Smooth muscle cell (in vitro differentiated cells): Measurements from ENCODE around the gene STOML1. TPM values are rescaled to one million over a fixed set of nuclear protein-coding genes. Genes with fewer than 3 reads are reported as not detected.
"Not testable (repeated sequence)": the region's sequence is repeated elsewhere in the genome, so short reads cannot be mapped to it uniquely, and the experiment has no call there.

Experiments used
- DNase-seq: peaks from one replicate; lab custom pipeline; 2025; ENCODE audit not compliant: unreplicated experiment; lab: John Stamatoyannopoulos, UW
- H2AFZ ChIP-seq: fragments of 200-600 bp; sonication (generic); 2 replicates; pipeline ENCODE4 v1.6.0; 2016; ENCODE audit warnings: antibody characterized with exemption, low read depth, mild to moderate bottlenecking
- H3F3A ChIP-seq: fragments of 200-600 bp; sonication (generic); 2 replicates; pipeline ENCODE4 v1.6.0; 2017; ENCODE audit warnings: antibody characterized with exemption, low read depth
- H3K27ac ChIP-seq: fragments of 200-600 bp; sonication (generic); 2 replicates; pipeline ENCODE4 v1.5.1; 2016; ENCODE audit warnings: low read depth, mild to moderate bottlenecking
- H3K27me3 ChIP-seq: fragments of 200-600 bp; sonication (generic); 2 replicates; pipeline ENCODE4 v1.6.1; 2016; ENCODE audit warnings: low read depth, mild to moderate bottlenecking
- H3K36me3 ChIP-seq: fragments of 200-600 bp; sonication (generic); 2 replicates; pipeline ENCODE4 v1.5.1; 2016; ENCODE audit warnings: low read depth
- H3K4me1 ChIP-seq: fragments of 200-600 bp; sonication (generic); 2 replicates; pipeline ENCODE4 v1.5.1; 2016; ENCODE audit warnings: low read depth
- H3K4me2 ChIP-seq: fragments of 200-600 bp; sonication (generic); 2 replicates; pipeline ENCODE4 v1.6.0; 2016; ENCODE audit warnings: mild to moderate bottlenecking
- H3K4me3 ChIP-seq: fragments of 200-600 bp; sonication (generic); 2 replicates; pipeline ENCODE4 v1.5.1; 2016; ENCODE audit warnings: mild to moderate bottlenecking
- H3K79me2 ChIP-seq: fragments of 200-600 bp; sonication (generic); 2 replicates; pipeline ENCODE4 v1.6.0; 2016; ENCODE audit warnings: low read depth, mild to moderate bottlenecking
- H3K9ac ChIP-seq: fragments of 200-600 bp; sonication (generic); 2 replicates; pipeline ENCODE4 v1.6.0; 2016; ENCODE audit warnings: low read depth
- H3K9me3 ChIP-seq: fragments of 200-600 bp; sonication (generic); replicated peaks from 2 replicates; pipeline ENCODE4 v1.5.1; 2016; ENCODE audit warnings: low read depth
- H4K20me1 ChIP-seq: fragments of 200-600 bp; sonication (generic); 2 replicates; pipeline ENCODE4 v1.6.0; 2016; ENCODE audit warnings: low read depth
- CTCF ChIP-seq: fragments of 200-600 bp; sonication (generic); IDR thresholded peaks from 2 replicates; pipeline ENCODE4 v1.5.1; 2017; ENCODE audit warnings: borderline replicate concordance, mild to moderate bottlenecking, antibody characterized with exemption; ENCODE audit not compliant: insufficient read depth, poor library complexity, severe bottlenecking
- WGBS: methylation state at CpG from one replicate; pipeline ENCODE4 v1.1.7; 2016; ENCODE audit warnings: low lambda C conversion rate; 5-methylcytosine and 5-hydroxymethylcytosine counted together
- polyA plus RNA-seq: library from polyadenylated mRNA; unstranded; fragments of >200 nt; fragmentation: Nextera tagmentation; extraction: Ambion mirVana; gene quantifications from 2 replicates; pipeline ENCODE4 v1.2.1, GENCODE V29; 2016
- total RNA-seq: library from RNA; depleted of rRNA; stranded (reverse); fragments of >200 nt; gene quantifications from 2 replicates; pipeline ENCODE4 v1.2.3, GENCODE V29; 2014

The STOML1 gene
- total and polyA plus RNA-seq, 2 experiments from 2014 or later: 12.4 to 27.5 TPM

GRCh38 chr15:73940061-73940981 is 51.8 kb downstream of the STOML1 start:
- WGBS: 46% methylated on average over 8 of the region's 8 CpGs
- peak overlapping the region; percentile 20 for H3K9ac ChIP-seq
- no peak overlapping the region for H3K4me3 ChIP-seq

GRCh38 chr15:73939138-73939537 is 53.0 kb downstream of the STOML1 start:
- Histone ChIP-seq H3K4me3 (no peak overlapping the region), H3K9ac (peak overlapping the region; percentile 20), H4K20me1 (peaks cover 15% of the 10 kb centered on the region), H3K27me3 (no peaks in the 10 kb centered on the region), H3K27ac (peak overlapping the region; percentile 96), H3K79me2 (peaks cover 35% of the 10 kb centered on the region), H3K9me3 (no peaks in the 10 kb centered on the region), H3K36me3 (no peaks in the 10 kb centered on the region), H3F3A (peaks cover 48% of the 10 kb centered on the region), H2AFZ (no peak overlapping the region), H3K4me1 (peaks cover 52% of the 10 kb centered on the region), H3K4me2 (peak overlapping the region; percentile 57)
- 46% methylated on average over 4 of the region's 4 CpGs for WGBS
- DNase-seq: no peak
- no peak for TF ChIP-seq CTCF

More at GRCh38 chr15:73940061-73940981, 51.8 kb downstream of the STOML1 start:
- H3K4me2 ChIP-seq: peak overlapping the region; percentile 57
- peak overlapping the region; percentile 96 for H3K27ac ChIP-seq
- no peaks in the 10 kb centered on the region for H3K36me3 ChIP-seq
- no peaks in the 10 kb centered on the region for H3K9me3 ChIP-seq
- no peak overlapping the region for H2AFZ ChIP-seq
- peaks cover 55% of the 10 kb centered on the region for H3F3A ChIP-seq
- H4K20me1 ChIP-seq: peaks cover 9% of the 10 kb centered on the region
- H3K27me3 ChIP-seq: no peaks in the 10 kb centered on the region
- H3K4me1 ChIP-seq: peaks cover 46% of the 10 kb centered on the region
- peaks cover 24% of the 10 kb centered on the region for H3K79me2 ChIP-seq
- no peak for DNase-seq
- TF ChIP-seq CTCF: no peak

DNA sequence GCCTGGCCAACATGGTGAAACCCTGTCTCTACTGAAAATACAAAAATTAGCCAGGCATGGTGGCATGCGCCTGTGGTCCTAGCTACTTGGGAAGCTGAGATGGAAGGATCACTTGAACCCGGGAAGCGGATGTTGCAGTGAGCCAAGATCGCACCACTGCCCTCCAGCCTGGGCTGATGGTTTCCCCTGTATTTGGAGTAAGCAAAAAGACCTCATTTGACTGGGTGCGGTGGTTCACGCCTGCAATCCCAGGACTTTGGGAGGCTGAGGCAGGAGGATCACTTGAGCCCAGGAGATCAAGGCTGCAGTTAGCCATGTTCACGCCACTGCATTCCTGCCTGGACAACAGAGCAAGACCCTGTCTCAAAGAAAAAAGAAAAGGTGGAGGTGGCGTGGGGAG is 53.6 kb downstream of the STOML1 start:
- peaks cover 16% of the 10 kb centered on the region for H4K20me1 ChIP-seq
- not testable (repeated sequence) for DNase-seq, H3K9me3 ChIP-seq, H3K4me2 ChIP-seq, H3K9ac ChIP-seq, H2AFZ ChIP-seq, H3K4me3 ChIP-seq, H3K27me3 ChIP-seq, H3K36me3 ChIP-seq
- peak overlapping the region; percentile 96 for H3K27ac ChIP-seq
- peaks cover 45% of the 10 kb centered on the region for H3K4me1 ChIP-seq
- H3F3A ChIP-seq: peaks cover 42% of the 10 kb centered on the region
- WGBS: 98% methylated on average over 8 of the region's 8 CpGs
- peaks cover 41% of the 10 kb centered on the region for H3K79me2 ChIP-seq

DNA sequence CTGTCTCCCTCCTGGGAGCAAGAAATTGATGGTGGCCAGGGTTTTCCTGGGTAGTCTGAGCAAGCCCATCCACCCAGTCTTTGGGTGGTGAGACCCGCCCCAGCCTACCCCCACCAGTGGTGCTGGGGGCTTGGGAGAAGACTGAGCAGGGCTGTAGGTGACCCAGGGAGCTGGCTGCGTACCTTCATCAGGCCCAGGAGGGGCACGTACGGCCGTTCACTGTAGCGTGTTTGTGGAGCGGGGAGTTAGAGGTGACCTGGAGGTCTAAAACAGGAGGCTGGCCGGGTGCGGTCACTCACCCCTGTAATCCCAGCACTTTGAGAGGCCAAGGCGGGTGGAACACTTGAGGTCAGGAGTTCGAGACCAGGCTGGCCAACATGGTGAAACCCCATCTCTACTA is 54.4 kb downstream of the STOML1 start:
- no peak for DNase-seq
- WGBS: 96% methylated on average over 11 of the region's 11 CpGs
- Histone ChIP-seq H3K27me3 (no peaks in the 10 kb centered on the region), H3K4me1 (peaks cover 42% of the 10 kb centered on the region), H4K20me1 (peaks cover 23% of the 10 kb centered on the region), H3K4me3 (no peak overlapping the region), H3K9me3 (no peaks in the 10 kb centered on the region), H2AFZ (no peak overlapping the region), H3K36me3 (no peaks in the 10 kb centered on the region), H3K27ac (no peak overlapping the region), H3F3A (peaks cover 34% of the 10 kb centered on the region), H3K9ac (no peak overlapping the region), H3K79me2 (peaks cover 49% of the 10 kb centered on the region), H3K4me2 (no peak overlapping the region)
- TF ChIP-seq CTCF: no peak
